8988T (cell line): ENCODE measurements around the gene KIF3C.
"Not testable (repeated sequence)": the region's sequence is repeated elsewhere in the genome, so short reads cannot be mapped to it uniquely, and the experiment has no call there.

Experiments
- DNase-seq: peaks from one replicate; pipeline ENCODE4 v3.0.0; 2011

KIF3C gene

GRCh38 chr2:25998816-25999383, 16.6 kb upstream of the KIF3C start:
- DNase-seq, result not testable (repeated sequence)

GRCh38 chr2:25996844-25997243, 14.5 kb upstream of the KIF3C start:
- no peak for DNase-seq

- DNase-seq, result no peak
Observed at GRCh38 chr2:25994509-25994908, 12.2 kb upstream of the KIF3C start.

- DNase-seq, result no peak
Observed at GRCh38 chr2:25993049-25993448, 10.8 kb upstream of the KIF3C start.

- no peak for DNase-seq
Observed at GRCh38 chr2:25992556-25992955, 10.3 kb upstream of the KIF3C start.

GRCh38 chr2:25991965-25992364, 9.7 kb upstream of the KIF3C start:
- no peak for DNase-seq

- DNase-seq, result no peak
Observed at GRCh38 chr2:25989154-25989553, 6.9 kb upstream of the KIF3C start.

- DNase-seq, result no peak
Observed at GRCh38 chr2:25988134-25988533, 5.8 kb upstream of the KIF3C start.

- no peak for DNase-seq
Observed at GRCh38 chr2:25983735-25984134, 1.4 kb upstream of the KIF3C start.

GRCh38 chr2:25982968-25983280, 627 bp upstream of the KIF3C start:
- no peak for DNase-seq

- DNase-seq, result no peak
Observed at GRCh38 chr2:25981596-25982272, 563 bp downstream of the KIF3C start.

GRCh38 chr2:25980951-25981350, 1.3 kb downstream of the KIF3C start:
- DNase-seq, result no peak

- DNase-seq, result no peak
Observed at GRCh38 chr2:25980076-25980887, 2.0 kb downstream of the KIF3C start.

GRCh38 chr2:25979001-25979400, 3.3 kb downstream of the KIF3C start:
- DNase-seq, result no peak

- no peak for DNase-seq
Observed at GRCh38 chr2:25977768-25978167, 4.5 kb downstream of the KIF3C start.

- no peak for DNase-seq
Observed at GRCh38 chr2:25976983-25977741, 5.1 kb downstream of the KIF3C start.

GRCh38 chr2:25972049-25972823, 10.1 kb downstream of the KIF3C start:
- DNase-seq, result no peak

- no peak for DNase-seq
Observed at GRCh38 chr2:25971596-25971995, 10.7 kb downstream of the KIF3C start.

GRCh38 chr2:25966531-25967270, 15.6 kb downstream of the KIF3C start:
- DNase-seq, result no peak

GRCh38 chr2:25964891-25965290, 17.4 kb downstream of the KIF3C start:
- DNase-seq, result no peak

- no peak for DNase-seq
Observed at GRCh38 chr2:25960920-25961319, 21.4 kb downstream of the KIF3C start.

GRCh38 chr2:25960396-25960795, 21.9 kb downstream of the KIF3C start:
- no peak for DNase-seq
